ENCODE measurements around the gene THSD7A.

Gene THSD7A

GRCh38 chr7:11831736-11832495 lies at the start of gene THSD7A:
THSD7A (minus strand) TSS chr7:11832198; CDS start chr7:11831946, 252 bp downstream.
- peak; percentile 64 for DNase-seq

GRCh38 chr7:11881680-11882079 lies 49.7 kb upstream of the THSD7A start:
- DNase-seq = no peak

GRCh38 chr7:11875635-11876034 lies 43.6 kb upstream of the THSD7A start:
- DNase-seq = no peak

- DNase-seq = no peak
These were observed 33.7 kb upstream of the THSD7A start for GRCh38 chr7:11865671-11866070.

- DNase-seq = peak; percentile 41
These were observed 26.8 kb upstream of the THSD7A start for GRCh38 chr7:11858622-11859302.

GRCh38 chr7:11858026-11858425 lies 26.0 kb upstream of the THSD7A start:
- no peak for DNase-seq

GRCh38 chr7:11848251-11848650 lies 16.3 kb upstream of the THSD7A start:
- DNase-seq = no peak

GRCh38 chr7:11847336-11847735 lies 15.3 kb upstream of the THSD7A start:
- no peak for DNase-seq

- DNase-seq = no peak
These were observed 14.5 kb upstream of the THSD7A start for GRCh38 chr7:11846361-11846955.

- DNase-seq = no peak
These were observed 11.2 kb upstream of the THSD7A start for GRCh38 chr7:11843113-11843765.

GRCh38 chr7:11841657-11842056 lies 9.7 kb upstream of the THSD7A start:
- no peak for DNase-seq

- no peak for DNase-seq
These were observed 3.3 kb upstream of the THSD7A start for GRCh38 chr7:11835260-11835659.

- DNase-seq = peak; percentile 78
These were observed 1.4 kb upstream of the THSD7A start for GRCh38 chr7:11833431-11833830.

GRCh38 chr7:11831156-11831735 lies 752 bp downstream of the THSD7A start:
- DNase-seq = peak; percentile 43

GRCh38 chr7:11830582-11831155 lies 1.3 kb downstream of the THSD7A start:
- DNase-seq = peak; percentile 19

- no peak for DNase-seq
These were observed 2.0 kb downstream of the THSD7A start for GRCh38 chr7:11829954-11830353.

- no peak for DNase-seq
These were observed 12.1 kb downstream of the THSD7A start for GRCh38 chr7:11819947-11820346.

- DNase-seq = no peak
These were observed 12.7 kb downstream of the THSD7A start for GRCh38 chr7:11819271-11819670.

- no peak for DNase-seq
These were observed 13.7 kb downstream of the THSD7A start for GRCh38 chr7:11818281-11818680.

GRCh38 chr7:11817111-11817740 lies 14.8 kb downstream of the THSD7A start:
- DNase-seq = no peak

- DNase-seq = no peak
These were observed 20.3 kb downstream of the THSD7A start for GRCh38 chr7:11811709-11812108.

- no peak for DNase-seq
These were observed 21.9 kb downstream of the THSD7A start for GRCh38 chr7:11810043-11810625.

Data from NCI-H1105 (cell line).